ENCODE measurements around the gene PACRG. TPM values are rescaled to one million over a fixed set of nuclear protein-coding genes. Genes with fewer than 3 reads are reported as not detected.

PACRG gene
- total RNA-seq, 1 experiment from 2014 or later, result 0.44 TPM

DNA sequence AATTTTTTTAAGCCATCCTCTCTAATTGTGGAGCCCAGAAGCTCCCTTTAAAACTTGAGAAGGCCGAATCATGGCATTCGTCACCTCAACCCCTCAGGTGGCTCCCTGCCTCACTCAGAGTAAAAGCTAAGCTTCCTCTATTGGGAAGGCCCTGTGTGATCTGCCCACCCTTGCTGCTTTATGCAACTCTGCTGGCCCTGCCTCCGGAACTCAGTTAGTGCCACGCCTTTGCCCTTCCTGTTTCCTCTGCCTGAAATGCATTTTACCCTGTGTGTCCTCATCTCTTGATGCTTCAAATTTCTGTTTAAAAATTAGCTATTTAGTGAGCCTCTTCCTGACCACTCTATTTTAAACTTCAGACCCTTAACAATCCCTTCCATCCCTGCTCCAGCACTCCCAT, 5.7 kb downstream of the PACRG start:
- Mint-ChIP-seq H3K27ac (no peak overlapping the region), H3K9me3 (no peaks in the 10 kb centered on the region), H3K4me1 (peaks cover 12% of the 10 kb centered on the region), H3K36me3 (no peaks in the 10 kb centered on the region), H3K27me3 (ENCODE audit: low read depth) (no peaks in the 10 kb centered on the region), H3K4me3 (no peak overlapping the region)
- ChIA-PET POLR2A (no interaction called here), CTCF (interaction anchor here (1.5 kb wide), 1 partner anchor 291 kb away, joined by 5 read pairs; no protein-coding TSS in a partner anchor)
- TF ChIP-seq ETV6 (CRISPR knock-in tag; IDR thresholded peaks at IDR 0.05) (no peak), ZNF121 (CRISPR knock-in tag; IDR thresholded peaks at IDR 0.05) (no peak), NFYB (CRISPR knock-in tag; conservative IDR thresholded peaks at IDR 0.05; ENCODE audit: low read depth) (no peak)
- TF ChIP-seq, protein P1, sequence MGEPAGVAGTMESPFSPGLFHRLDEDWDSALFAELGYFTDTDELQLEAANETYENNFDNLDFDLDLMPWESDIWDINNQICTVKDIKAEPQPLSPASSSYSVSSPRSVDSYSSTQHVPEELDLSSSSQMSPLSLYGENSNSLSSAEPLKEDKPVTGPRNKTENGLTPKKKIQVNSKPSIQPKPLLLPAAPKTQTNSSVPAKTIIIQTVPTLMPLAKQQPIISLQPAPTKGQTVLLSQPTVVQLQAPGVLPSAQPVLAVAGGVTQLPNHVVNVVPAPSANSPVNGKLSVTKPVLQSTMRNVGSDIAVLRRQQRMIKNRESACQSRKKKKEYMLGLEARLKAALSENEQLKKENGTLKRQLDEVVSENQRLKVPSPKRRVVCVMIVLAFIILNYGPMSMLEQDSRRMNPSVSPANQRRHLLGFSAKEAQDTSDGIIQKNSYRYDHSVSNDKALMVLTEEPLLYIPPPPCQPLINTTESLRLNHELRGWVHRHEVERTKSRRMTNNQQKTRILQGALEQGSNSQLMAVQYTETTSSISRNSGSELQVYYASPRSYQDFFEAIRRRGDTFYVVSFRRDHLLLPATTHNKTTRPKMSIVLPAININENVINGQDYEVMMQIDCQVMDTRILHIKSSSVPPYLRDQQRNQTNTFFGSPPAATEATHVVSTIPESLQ (CRISPR knock-in tag; IDR thresholded peaks at IDR 0.05), result no peak
- TF ChIP-seq, protein P2, sequence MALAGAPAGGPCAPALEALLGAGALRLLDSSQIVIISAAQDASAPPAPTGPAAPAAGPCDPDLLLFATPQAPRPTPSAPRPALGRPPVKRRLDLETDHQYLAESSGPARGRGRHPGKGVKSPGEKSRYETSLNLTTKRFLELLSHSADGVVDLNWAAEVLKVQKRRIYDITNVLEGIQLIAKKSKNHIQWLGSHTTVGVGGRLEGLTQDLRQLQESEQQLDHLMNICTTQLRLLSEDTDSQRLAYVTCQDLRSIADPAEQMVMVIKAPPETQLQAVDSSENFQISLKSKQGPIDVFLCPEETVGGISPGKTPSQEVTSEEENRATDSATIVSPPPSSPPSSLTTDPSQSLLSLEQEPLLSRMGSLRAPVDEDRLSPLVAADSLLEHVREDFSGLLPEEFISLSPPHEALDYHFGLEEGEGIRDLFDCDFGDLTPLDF (CRISPR knock-in tag; IDR thresholded peaks at IDR 0.05), result no peak
- TF ChIP-seq, protein P3, sequence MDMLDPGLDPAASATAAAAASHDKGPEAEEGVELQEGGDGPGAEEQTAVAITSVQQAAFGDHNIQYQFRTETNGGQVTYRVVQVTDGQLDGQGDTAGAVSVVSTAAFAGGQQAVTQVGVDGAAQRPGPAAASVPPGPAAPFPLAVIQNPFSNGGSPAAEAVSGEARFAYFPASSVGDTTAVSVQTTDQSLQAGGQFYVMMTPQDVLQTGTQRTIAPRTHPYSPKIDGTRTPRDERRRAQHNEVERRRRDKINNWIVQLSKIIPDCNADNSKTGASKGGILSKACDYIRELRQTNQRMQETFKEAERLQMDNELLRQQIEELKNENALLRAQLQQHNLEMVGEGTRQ (CRISPR knock-in tag; IDR thresholded peaks at IDR 0.05), result no peak
- TF ChIP-seq, protein P4, sequence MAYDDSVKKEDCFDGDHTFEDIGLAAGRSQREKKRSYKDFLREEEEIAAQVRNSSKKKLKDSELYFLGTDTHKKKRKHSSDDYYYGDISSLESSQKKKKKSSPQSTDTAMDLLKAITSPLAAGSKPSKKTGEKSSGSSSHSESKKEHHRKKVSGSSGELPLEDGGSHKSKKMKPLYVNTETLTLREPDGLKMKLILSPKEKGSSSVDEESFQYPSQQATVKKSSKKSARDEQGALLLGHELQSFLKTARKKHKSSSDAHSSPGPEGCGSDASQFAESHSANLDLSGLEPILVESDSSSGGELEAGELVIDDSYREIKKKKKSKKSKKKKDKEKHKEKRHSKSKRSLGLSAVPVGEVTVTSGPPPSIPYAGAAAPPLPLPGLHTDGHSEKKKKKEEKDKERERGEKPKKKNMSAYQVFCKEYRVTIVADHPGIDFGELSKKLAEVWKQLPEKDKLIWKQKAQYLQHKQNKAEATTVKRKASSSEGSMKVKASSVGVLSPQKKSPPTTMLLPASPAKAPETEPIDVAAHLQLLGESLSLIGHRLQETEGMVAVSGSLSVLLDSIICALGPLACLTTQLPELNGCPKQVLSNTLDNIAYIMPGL (CRISPR knock-in tag; IDR thresholded peaks at IDR 0.05), result no peak
- TF ChIP-seq, protein P5, sequence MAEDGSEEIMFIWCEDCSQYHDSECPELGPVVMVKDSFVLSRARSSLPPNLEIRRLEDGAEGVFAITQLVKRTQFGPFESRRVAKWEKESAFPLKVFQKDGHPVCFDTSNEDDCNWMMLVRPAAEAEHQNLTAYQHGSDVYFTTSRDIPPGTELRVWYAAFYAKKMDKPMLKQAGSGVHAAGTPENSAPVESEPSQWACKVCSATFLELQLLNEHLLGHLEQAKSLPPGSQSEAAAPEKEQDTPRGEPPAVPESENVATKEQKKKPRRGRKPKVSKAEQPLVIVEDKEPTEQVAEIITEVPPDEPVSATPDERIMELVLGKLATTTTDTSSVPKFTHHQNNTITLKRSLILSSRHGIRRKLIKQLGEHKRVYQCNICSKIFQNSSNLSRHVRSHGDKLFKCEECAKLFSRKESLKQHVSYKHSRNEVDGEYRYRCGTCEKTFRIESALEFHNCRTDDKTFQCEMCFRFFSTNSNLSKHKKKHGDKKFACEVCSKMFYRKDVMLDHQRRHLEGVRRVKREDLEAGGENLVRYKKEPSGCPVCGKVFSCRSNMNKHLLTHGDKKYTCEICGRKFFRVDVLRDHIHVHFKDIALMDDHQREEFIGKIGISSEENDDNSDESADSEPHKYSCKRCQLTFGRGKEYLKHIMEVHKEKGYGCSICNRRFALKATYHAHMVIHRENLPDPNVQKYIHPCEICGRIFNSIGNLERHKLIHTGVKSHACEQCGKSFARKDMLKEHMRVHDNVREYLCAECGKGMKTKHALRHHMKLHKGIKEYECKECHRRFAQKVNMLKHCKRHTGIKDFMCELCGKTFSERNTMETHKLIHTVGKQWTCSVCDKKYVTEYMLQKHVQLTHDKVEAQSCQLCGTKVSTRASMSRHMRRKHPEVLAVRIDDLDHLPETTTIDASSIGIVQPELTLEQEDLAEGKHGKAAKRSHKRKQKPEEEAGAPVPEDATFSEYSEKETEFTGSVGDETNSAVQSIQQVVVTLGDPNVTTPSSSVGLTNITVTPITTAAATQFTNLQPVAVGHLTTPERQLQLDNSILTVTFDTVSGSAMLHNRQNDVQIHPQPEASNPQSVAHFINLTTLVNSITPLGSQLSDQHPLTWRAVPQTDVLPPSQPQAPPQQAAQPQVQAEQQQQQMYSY (CRISPR knock-in tag; IDR thresholded peaks at IDR 0.05), result no peak
- ATAC-seq (peak; percentile 96), DNase-seq (ENCODE audit: low spot score) (no peak)

DNA sequence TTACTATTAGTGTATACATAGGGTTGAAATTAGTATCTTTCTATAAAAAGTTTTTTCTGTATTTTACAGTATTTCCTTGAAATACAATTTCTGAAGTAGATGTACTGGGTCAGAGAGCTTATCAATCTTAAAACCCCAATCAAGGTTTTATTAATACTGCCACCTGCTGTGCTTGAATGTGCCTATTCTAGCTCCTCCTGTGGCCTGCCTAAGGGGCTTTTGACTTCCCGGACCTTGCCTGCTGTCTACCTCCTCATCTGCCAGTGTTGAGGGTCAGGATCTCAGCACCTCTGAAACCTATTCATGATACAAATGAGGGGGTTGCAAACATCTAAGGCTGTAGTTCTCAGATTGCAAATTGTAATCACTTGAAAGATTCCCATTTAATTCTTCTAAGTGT, 9.2 kb downstream of the PACRG start:
- POLR2A ChIA-PET, result no interaction called here
- Mint-ChIP-seq H3K4me3 (no peak overlapping the region), H3K9me3 (peaks cover 8% of the 10 kb centered on the region), H3K27me3 (ENCODE audit: low read depth) (no peaks in the 10 kb centered on the region), H3K27ac (no peak overlapping the region), H3K36me3 (no peaks in the 10 kb centered on the region; the same call in 1 of the 2 replicates), H3K4me1 (peaks cover 22% of the 10 kb centered on the region)
- ATAC-seq, result peak; percentile 43; the same call in 1 of the 2 replicates
- CTCF ChIA-PET, result no interaction called here
- TF ChIP-seq RELA (CRISPR knock-in tag; IDR thresholded peaks at IDR 0.05; ENCODE audit: borderline replicate concordance), result no peak
- TF ChIP-seq, protein P6, sequence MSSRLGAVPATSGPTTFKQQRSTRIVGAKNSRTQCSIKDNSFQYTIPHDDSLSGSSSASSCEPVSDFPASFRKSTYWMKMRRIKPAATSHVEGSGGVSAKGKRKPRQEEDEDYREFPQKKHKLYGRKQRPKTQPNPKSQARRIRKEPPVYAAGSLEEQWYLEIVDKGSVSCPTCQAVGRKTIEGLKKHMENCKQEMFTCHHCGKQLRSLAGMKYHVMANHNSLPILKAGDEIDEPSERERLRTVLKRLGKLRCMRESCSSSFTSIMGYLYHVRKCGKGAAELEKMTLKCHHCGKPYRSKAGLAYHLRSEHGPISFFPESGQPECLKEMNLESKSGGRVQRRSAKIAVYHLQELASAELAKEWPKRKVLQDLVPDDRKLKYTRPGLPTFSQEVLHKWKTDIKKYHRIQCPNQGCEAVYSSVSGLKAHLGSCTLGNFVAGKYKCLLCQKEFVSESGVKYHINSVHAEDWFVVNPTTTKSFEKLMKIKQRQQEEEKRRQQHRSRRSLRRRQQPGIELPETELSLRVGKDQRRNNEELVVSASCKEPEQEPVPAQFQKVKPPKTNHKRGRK (CRISPR knock-in tag; IDR thresholded peaks at IDR 0.05; ENCODE audit: borderline replicate concordance), result no peak
- TF ChIP-seq, protein P7, sequence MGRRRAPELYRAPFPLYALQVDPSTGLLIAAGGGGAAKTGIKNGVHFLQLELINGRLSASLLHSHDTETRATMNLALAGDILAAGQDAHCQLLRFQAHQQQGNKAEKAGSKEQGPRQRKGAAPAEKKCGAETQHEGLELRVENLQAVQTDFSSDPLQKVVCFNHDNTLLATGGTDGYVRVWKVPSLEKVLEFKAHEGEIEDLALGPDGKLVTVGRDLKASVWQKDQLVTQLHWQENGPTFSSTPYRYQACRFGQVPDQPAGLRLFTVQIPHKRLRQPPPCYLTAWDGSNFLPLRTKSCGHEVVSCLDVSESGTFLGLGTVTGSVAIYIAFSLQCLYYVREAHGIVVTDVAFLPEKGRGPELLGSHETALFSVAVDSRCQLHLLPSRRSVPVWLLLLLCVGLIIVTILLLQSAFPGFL (CRISPR knock-in tag; IDR thresholded peaks at IDR 0.05; ENCODE audit: borderline replicate concordance), result no peak
- TF ChIP-seq ZNF396 (CRISPR knock-in tag; IDR thresholded peaks at IDR 0.05; ENCODE audit: borderline replicate concordance), result no peak
- TF ChIP-seq, protein P3 (CRISPR knock-in tag; IDR thresholded peaks at IDR 0.05), result no peak
- TF ChIP-seq SP1 (CRISPR knock-in tag; conservative IDR thresholded peaks at IDR 0.05), result no peak
- DNase-seq (ENCODE audit: low spot score), result no peak
